Endothelial cell of umbilical vein (primary cell): Measurements from ENCODE around the gene CAMTA1. TPM values are rescaled to one million over a fixed set of nuclear protein-coding genes. Genes with fewer than 3 reads are reported as not detected.

Experiments
- BruUV-seq: library from RNA; stranded (reverse); fragments of 400-500 nt; replicated peaks from 2 replicates; lab custom pipeline; 2021; lab: Mats Ljungman, UMichigan
- CTCF ChIA-PET: fragments of 300-600, 350-600 bp; sonication (Branson Sonifier 250); formaldehyde crosslinking; loops from one replicate; lab custom pipeline; 2021; ENCODE audit warnings: antibody characterized with exemption, inconsistent platforms; lab: Charles Lee
- POLR2A ChIA-PET: fragments of 300-600, 350-600 bp; sonication (Branson Sonifier 250); formaldehyde crosslinking; loops from one replicate; lab custom pipeline; 2021; ENCODE audit warnings: antibody characterized with exemption, inconsistent platforms; lab: Charles Lee
- DNase-seq: peaks from one replicate; pipeline ENCODE4 v3.0.0-alpha.2; 2011; ENCODE audit warnings: low read depth, low spot score
- FAIRE-seq: peaks from 2 replicates; lab custom pipeline; 2011; peaks lifted over from hg19 to GRCh38; lab: Jason Lieb, UNC
- H2AFZ ChIP-seq: 2 replicates; pipeline ENCODE4 v1.6.0; 2012; ENCODE audit warnings: low read depth, low read length, control low read depth, inconsistent platforms
- H3K27ac ChIP-seq: 2 replicates; pipeline ENCODE4 v1.5.1; 2011; ENCODE audit warnings: low read depth, mild to moderate bottlenecking, control low read depth, low read length, moderate library complexity; ENCODE audit not compliant: insufficient read depth
- H3K27me3 ChIP-seq, 2 experiments: 2 replicates each; pipeline versions ENCODE4 v1.6.0 to v1.6.1; 2011; ENCODE audit warnings: low read length in 2 of 2, mixed read lengths in 1 of 2; ENCODE audit not compliant: control insufficient read depth in 2 of 2, insufficient read depth in 2 of 2
- H3K36me3 ChIP-seq, 2 experiments: 2 replicates in 1 of 2; 3 replicates in 1 of 2; pipeline ENCODE4 v1.5.1; 2011; ENCODE audit warnings: low read length in 2 of 2, mild to moderate bottlenecking in 1 of 2, moderate library complexity in 1 of 2; ENCODE audit not compliant: control insufficient read depth in 2 of 2, insufficient read depth in 2 of 2; ENCODE audit errors: extremely low read depth in 1 of 2
- H3K4me1 ChIP-seq: 3 replicates; pipeline ENCODE4 v1.5.1; 2011; ENCODE audit warnings: mild to moderate bottlenecking, low read length; ENCODE audit not compliant: control insufficient read depth, insufficient read depth; ENCODE audit errors: extremely low read depth
- H3K4me2 ChIP-seq: 2 replicates; pipeline ENCODE4 v1.6.1; 2011; ENCODE audit warnings: low read length, control low read depth, mixed read lengths; ENCODE audit not compliant: insufficient read depth
- H3K4me3 ChIP-seq, 3 experiments: fragments of 200-600 bp in 1 of 3; sonication (generic), shearing (Covaris generic) in 1 of 3; replicated peaks in 1 of 3; 2 replicates each; pipeline ENCODE4 v1.5.1; 2011 to 2016; ENCODE audit warnings: control low read depth in 3 of 3, low read length in 3 of 3, mild to moderate bottlenecking in 2 of 3, inconsistent platforms in 1 of 3, low read depth in 1 of 3, moderate library complexity in 1 of 3; ENCODE audit not compliant: insufficient read depth in 1 of 3
- H3K79me2 ChIP-seq: 2 replicates; pipeline ENCODE4 v1.6.0; 2012; ENCODE audit warnings: low read length, inconsistent platforms; ENCODE audit not compliant: control insufficient read depth, insufficient read depth
- H3K9ac ChIP-seq: replicated peaks from 2 replicates; pipeline ENCODE3; 2011; ENCODE audit warnings: low read length, control low read depth; ENCODE audit not compliant: insufficient read depth; ENCODE audit errors: extremely low read depth
- H3K9me1 ChIP-seq: replicated peaks from 3 replicates; pipeline ENCODE4 v1.6.0; 2011; ENCODE audit warnings: mild to moderate bottlenecking, low read length; ENCODE audit not compliant: control insufficient read depth, insufficient read depth; ENCODE audit errors: extremely low read depth
- H3K9me3 ChIP-seq: replicated peaks from 2 replicates; pipeline ENCODE4 v1.5.1; 2012; ENCODE audit warnings: low read length, inconsistent platforms; ENCODE audit not compliant: control insufficient read depth, insufficient read depth
- H4K20me1 ChIP-seq: replicated peaks from 2 replicates; pipeline ENCODE3; 2011; ENCODE audit warnings: mild to moderate bottlenecking, low read length; ENCODE audit not compliant: control insufficient read depth, insufficient read depth; ENCODE audit errors: extremely low read depth
- CTCF ChIP-seq, 2 donors: IDR thresholded peaks; 1 replicate in 1 of 2; 2 replicates in 1 of 2; pipeline ENCODE4 v1.5.1; 2011; ENCODE audit warnings: low read length in 2 of 2, mild to moderate bottlenecking in 2 of 2, moderate library complexity in 2 of 2, control low read depth in 1 of 2, inconsistent platforms in 1 of 2, low read depth in 1 of 2; ENCODE audit not compliant: insufficient read depth in 1 of 2; ENCODE audit errors: extremely low read depth in 1 of 2
- EZH2 ChIP-seq: IDR thresholded peaks from 2 replicates; pipeline ENCODE4 v1.6.1; 2012; ENCODE audit warnings: borderline replicate concordance, low read depth, mild to moderate bottlenecking, moderate library complexity, low read length, inconsistent platforms; ENCODE audit not compliant: severe bottlenecking
- FOS ChIP-seq: IDR thresholded peaks from 2 replicates; pipeline ENCODE4 v1.6.1; 2011; ENCODE audit warnings: mild to moderate bottlenecking, low read length, moderate library complexity, borderline replicate concordance; ENCODE audit not compliant: insufficient read depth
- GATA2 ChIP-seq: IDR thresholded peaks from 2 replicates; pipeline ENCODE4 v1.7.0; 2011; ENCODE audit warnings: low read depth, mild to moderate bottlenecking, moderate library complexity, mixed read lengths, low read length; ENCODE audit not compliant: insufficient read length, insufficient read depth
- JUN ChIP-seq: IDR thresholded peaks from 2 replicates; pipeline ENCODE4 v1.6.1; 2011; ENCODE audit warnings: borderline replicate concordance, low read depth; ENCODE audit not compliant: insufficient read length, insufficient read depth
- MYC ChIP-seq: IDR thresholded peaks from one replicate; pipeline ENCODE4 v1.6.1; 2011; ENCODE audit warnings: mild to moderate bottlenecking, low read depth, low read length
- POLR2A ChIP-seq: IDR thresholded peaks from 2 replicates; pipeline ENCODE4 v1.6.1; 2012; ENCODE audit warnings: low read depth, mild to moderate bottlenecking, control low read depth, low read length
- POLR2AphosphoS5 ChIP-seq: IDR thresholded peaks from 2 replicates; pipeline ENCODE4 v1.6.1; 2012; ENCODE audit warnings: low read depth, mild to moderate bottlenecking, control low read depth, low read length, moderate library complexity; ENCODE audit not compliant: insufficient read depth
- dilution Hi-C: fragments of 300-500 bp; cut with MboI; formaldehyde crosslinking; loops from one replicate; pipeline ENCODE4 v1.15.0; 2019; ENCODE audit warnings: low sequenced_read_pairs; ENCODE audit not compliant: extremely low pct_ligation_motif_present
- intact Hi-C: fragments of 100-400 bp; cut with micrococcal nuclease; formaldehyde crosslinking; loops from one replicate; pipeline ENCODE4 v1.10.0; 2022
- polyA plus RNA-seq, 4 experiments: library from polyadenylated mRNA; depleted of rRNA in 3 of 4; stranded (reverse) in 3 of 4; unstranded in 1 of 4; fragments of >200 nt; gene quantifications; 2 replicates each; pipeline versions ENCODE4 v1.2.1 to v1.2.3, GENCODE V29; 2011 to 2012; ENCODE audit warnings: missing spikeins in 1 of 4
- total RNA-seq: library from RNA; stranded (reverse); gene quantifications from 2 replicates; pipeline ENCODE4 v1.2.3, GENCODE V29; 2021
- TF ChIP-seq, protein P1 (sequence below): IDR thresholded peaks from 2 replicates; pipeline ENCODE4 v1.6.1; 2011; ENCODE audit not compliant: insufficient read depth, insufficient read length

The CAMTA1 gene
- total and polyA plus RNA-seq, 2 donors (not counting 3 experiments of a cell fraction or from before 2014, with no cell fraction given), result 50.8 to 92.7 TPM

DNA sequence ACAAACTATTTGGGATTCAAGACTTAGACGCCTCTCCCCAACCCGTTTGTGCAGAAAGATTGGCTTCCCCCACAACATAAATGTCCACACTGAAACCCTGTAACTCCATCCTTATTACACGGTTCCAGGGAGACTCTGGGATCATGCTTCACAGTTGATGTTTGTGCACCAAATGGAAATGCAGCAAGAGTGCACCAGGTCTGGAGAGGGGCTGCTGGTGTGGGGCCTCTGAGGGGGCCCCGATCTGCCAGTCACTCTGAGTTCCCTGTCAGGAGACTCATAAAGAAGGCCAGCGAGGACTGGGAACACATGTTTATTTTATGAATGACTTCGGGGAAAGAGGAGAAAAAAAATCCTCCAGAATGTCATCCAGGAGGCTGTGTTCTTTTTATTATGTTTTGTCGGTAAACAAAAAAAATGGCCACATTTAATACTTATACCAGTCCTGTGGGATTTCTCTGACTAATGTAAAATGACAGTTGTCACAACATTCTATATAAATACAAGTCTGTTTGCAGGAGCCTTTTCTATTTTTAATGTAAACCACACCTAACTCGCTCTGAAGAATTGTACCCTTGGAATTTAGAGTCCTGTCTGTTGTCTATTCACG, 546.8 kb downstream of the CAMTA1 start:
- CTCF ChIA-PET, result interaction anchor here (1.6 kb wide), 1 partner anchor 24 kb away, joined by 4 read pairs; no protein-coding TSS in a partner anchor
- Histone ChIP-seq H3K4me1 (no peaks in the 10 kb centered on the region), H3K27ac (no peak overlapping the region), H3K79me2 (no peaks in the 10 kb centered on the region), H4K20me1 (no peaks in the 10 kb centered on the region), H3K27me3 (no peaks in the 10 kb centered on the region), H3K4me2 (no peak overlapping the region), H3K4me3 (no peak overlapping the region), H3K9me1 (no peaks in the 10 kb centered on the region), H3K9ac (no peak overlapping the region), H2AFZ (no peak overlapping the region), H3K9me3 (no peaks in the 10 kb centered on the region), H3K36me3 (no peaks in the 10 kb centered on the region)
- TF ChIP-seq CTCF (IDR thresholded peaks at IDR 0.05; ENCODE audit: extremely low read depth in 1 of 2, insufficient read depth in 1 of 2, low read depth in 1 of 2, low read length in 2 of 2) (no peak), EZH2 (no peak), FOS (no peak), GATA2 (no peak)
- intact Hi-C loops (no loop called here), dilution Hi-C loops (no loop called here)
- DNase-seq (no peak), FAIRE-seq (no peak)
- BruUV-seq, result no TSS peak
- POLR2A ChIA-PET, result no interaction called here

DNA sequence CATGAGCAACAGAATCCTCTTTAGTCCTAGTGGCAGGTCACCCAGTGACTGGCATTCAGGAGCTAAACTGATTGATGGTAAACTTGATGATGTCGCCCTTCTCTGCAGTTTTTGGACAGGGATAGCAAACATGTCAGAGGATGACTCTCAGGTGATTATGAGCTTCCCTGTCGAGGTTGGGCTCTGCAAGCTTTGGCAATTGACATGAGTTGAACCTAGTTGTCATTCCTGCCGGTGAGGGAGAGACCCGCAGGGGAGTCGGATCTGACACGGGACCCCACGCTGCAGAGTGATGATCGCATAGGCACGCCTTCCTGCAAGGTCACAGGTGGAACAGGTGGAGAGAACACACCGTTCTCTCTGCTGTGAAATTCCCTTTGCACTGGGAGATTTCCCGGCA, 547.8 kb downstream of the CAMTA1 start:
- no peak for TF ChIP-seq POLR2A
- TF ChIP-seq FOS, result no peak
- no peak for TF ChIP-seq POLR2AphosphoS5
- no peak for TF ChIP-seq CTCF (IDR thresholded peaks at IDR 0.05; ENCODE audit: extremely low read depth in 1 of 2, insufficient read depth in 1 of 2, low read depth in 1 of 2, low read length in 2 of 2)
- no peak for TF ChIP-seq GATA2
- TF ChIP-seq JUN, result no peak
- TF ChIP-seq EZH2, result no peak
- TF ChIP-seq, protein P1, sequence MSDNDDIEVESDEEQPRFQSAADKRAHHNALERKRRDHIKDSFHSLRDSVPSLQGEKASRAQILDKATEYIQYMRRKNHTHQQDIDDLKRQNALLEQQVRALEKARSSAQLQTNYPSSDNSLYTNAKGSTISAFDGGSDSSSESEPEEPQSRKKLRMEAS, result no peak
- no peak for TF ChIP-seq MYC
- Histone ChIP-seq H3K4me1 (no peaks in the 10 kb centered on the region), H3K36me3 (no peaks in the 10 kb centered on the region), H3K9me1 (no peaks in the 10 kb centered on the region), H3K79me2 (no peaks in the 10 kb centered on the region), H2AFZ (no peak overlapping the region), H3K4me3 (no peak overlapping the region), H4K20me1 (no peaks in the 10 kb centered on the region), H3K27ac (no peak overlapping the region), H3K9me3 (no peaks in the 10 kb centered on the region), H3K27me3 (no peaks in the 10 kb centered on the region), H3K9ac (no peak overlapping the region), H3K4me2 (no peak overlapping the region)
- no TSS peak for BruUV-seq
- no peak for FAIRE-seq
- intact Hi-C loops (no loop called here), dilution Hi-C loops (no loop called here)
- POLR2A ChIA-PET, result no interaction called here
- no peak for DNase-seq
- CTCF ChIA-PET, result interaction anchor here (0.5 to 1.6 kb wide), 2 partner anchors 25 to 290 kb away, joined by 3 to 4 read pairs; no protein-coding TSS in a partner anchor
